ENCODE measurements around the gene UGT1A3. TPM values are rescaled to one million over a fixed set of nuclear protein-coding genes. Genes with fewer than 3 reads are reported as not detected.

The UGT1A3 gene
- total and polyA plus RNA-seq, 4 donors, result 7.0 to 61.6 (median 18.2) TPM; not detected in 1

DNA sequence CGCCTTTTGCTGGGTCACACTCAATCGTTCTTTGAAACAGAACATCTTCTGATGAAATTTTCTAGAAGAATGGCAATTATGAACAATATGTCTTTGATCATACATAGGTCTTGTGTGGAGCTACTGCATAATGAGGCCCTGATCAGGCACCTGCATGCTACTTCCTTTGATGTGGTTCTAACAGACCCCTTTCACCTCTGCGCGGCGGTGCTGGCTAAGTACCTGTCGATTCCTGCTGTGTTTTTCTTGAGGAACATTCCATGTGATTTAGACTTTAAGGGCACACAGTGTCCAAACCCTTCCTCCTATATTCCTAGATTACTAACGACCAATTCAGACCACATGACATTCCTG lies 15.6 kb upstream of the UGT1A3 start:
- peaks cover 13 to 33% (median 20%) of the 10 kb centered on the region in 4 donors for H3K4me1 ChIP-seq (ENCODE audit: control insufficient read depth in 4 of 4, insufficient read depth in 4 of 4, low read length in 3 of 4)
- DNase-seq (ENCODE audit: low spot score), result no peak
- no peaks in the 10 kb centered on the region for H3K9me3 ChIP-seq (ENCODE audit: control insufficient read depth in 4 of 4, low read length in 3 of 4)
- 87% methylated on average over 7 of the region's 7 CpGs for WGBS
- H3K9ac ChIP-seq (ENCODE audit: low read depth in 1 of 2, low read length in 2 of 2), result no peak overlapping the region
- no peak for TF ChIP-seq JUND (IDR thresholded peaks at IDR 0.05)
- TF ChIP-seq YY1 (IDR thresholded peaks at IDR 0.05), result no peak
- no peak for TF ChIP-seq HNF4A (conservative IDR thresholded peaks at IDR 0.05)
- TF ChIP-seq, protein P1, sequence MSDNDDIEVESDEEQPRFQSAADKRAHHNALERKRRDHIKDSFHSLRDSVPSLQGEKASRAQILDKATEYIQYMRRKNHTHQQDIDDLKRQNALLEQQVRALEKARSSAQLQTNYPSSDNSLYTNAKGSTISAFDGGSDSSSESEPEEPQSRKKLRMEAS (IDR thresholded peaks at IDR 0.05), result no peak
- TF ChIP-seq NR2F2 (IDR thresholded peaks at IDR 0.05), result no peak
- no peak for TF ChIP-seq EGR1 (IDR thresholded peaks at IDR 0.05; ENCODE audit: low read depth in 2 of 2)
- TF ChIP-seq, protein P2, sequence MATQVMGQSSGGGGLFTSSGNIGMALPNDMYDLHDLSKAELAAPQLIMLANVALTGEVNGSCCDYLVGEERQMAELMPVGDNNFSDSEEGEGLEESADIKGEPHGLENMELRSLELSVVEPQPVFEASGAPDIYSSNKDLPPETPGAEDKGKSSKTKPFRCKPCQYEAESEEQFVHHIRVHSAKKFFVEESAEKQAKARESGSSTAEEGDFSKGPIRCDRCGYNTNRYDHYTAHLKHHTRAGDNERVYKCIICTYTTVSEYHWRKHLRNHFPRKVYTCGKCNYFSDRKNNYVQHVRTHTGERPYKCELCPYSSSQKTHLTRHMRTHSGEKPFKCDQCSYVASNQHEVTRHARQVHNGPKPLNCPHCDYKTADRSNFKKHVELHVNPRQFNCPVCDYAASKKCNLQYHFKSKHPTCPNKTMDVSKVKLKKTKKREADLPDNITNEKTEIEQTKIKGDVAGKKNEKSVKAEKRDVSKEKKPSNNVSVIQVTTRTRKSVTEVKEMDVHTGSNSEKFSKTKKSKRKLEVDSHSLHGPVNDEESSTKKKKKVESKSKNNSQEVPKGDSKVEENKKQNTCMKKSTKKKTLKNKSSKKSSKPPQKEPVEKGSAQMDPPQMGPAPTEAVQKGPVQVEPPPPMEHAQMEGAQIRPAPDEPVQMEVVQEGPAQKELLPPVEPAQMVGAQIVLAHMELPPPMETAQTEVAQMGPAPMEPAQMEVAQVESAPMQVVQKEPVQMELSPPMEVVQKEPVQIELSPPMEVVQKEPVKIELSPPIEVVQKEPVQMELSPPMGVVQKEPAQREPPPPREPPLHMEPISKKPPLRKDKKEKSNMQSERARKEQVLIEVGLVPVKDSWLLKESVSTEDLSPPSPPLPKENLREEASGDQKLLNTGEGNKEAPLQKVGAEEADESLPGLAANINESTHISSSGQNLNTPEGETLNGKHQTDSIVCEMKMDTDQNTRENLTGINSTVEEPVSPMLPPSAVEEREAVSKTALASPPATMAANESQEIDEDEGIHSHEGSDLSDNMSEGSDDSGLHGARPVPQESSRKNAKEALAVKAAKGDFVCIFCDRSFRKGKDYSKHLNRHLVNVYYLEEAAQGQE (IDR thresholded peaks at IDR 0.05), result no peak
- no peak for TF ChIP-seq SP1 (IDR thresholded peaks at IDR 0.05)
- TF ChIP-seq GABPA (IDR thresholded peaks at IDR 0.05 in 1 of 2, conservative IDR thresholded peaks at IDR 0.05 in 1 of 2), result no peak
- TF ChIP-seq TAF1 (conservative IDR thresholded peaks at IDR 0.05), result no peak
- no peak for TF ChIP-seq RAD21 (IDR thresholded peaks at IDR 0.05)
- no peak for TF ChIP-seq FOXA2 (IDR thresholded peaks at IDR 0.05)
- TF ChIP-seq ATF3 (IDR thresholded peaks at IDR 0.05), result no peak
- TF ChIP-seq RXRA (IDR thresholded peaks at IDR 0.05), result no peak
- no peak for TF ChIP-seq FOXA1 (IDR thresholded peaks at IDR 0.05)
- TF ChIP-seq, protein P3, sequence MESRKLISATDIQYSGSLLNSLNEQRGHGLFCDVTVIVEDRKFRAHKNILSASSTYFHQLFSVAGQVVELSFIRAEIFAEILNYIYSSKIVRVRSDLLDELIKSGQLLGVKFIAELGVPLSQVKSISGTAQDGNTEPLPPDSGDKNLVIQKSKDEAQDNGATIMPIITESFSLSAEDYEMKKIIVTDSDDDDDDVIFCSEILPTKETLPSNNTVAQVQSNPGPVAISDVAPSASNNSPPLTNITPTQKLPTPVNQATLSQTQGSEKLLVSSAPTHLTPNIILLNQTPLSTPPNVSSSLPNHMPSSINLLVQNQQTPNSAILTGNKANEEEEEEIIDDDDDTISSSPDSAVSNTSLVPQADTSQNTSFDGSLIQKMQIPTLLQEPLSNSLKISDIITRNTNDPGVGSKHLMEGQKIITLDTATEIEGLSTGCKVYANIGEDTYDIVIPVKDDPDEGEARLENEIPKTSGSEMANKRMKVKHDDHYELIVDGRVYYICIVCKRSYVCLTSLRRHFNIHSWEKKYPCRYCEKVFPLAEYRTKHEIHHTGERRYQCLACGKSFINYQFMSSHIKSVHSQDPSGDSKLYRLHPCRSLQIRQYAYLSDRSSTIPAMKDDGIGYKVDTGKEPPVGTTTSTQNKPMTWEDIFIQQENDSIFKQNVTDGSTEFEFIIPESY (IDR thresholded peaks at IDR 0.05), result no peak
- TF ChIP-seq, protein P4, sequence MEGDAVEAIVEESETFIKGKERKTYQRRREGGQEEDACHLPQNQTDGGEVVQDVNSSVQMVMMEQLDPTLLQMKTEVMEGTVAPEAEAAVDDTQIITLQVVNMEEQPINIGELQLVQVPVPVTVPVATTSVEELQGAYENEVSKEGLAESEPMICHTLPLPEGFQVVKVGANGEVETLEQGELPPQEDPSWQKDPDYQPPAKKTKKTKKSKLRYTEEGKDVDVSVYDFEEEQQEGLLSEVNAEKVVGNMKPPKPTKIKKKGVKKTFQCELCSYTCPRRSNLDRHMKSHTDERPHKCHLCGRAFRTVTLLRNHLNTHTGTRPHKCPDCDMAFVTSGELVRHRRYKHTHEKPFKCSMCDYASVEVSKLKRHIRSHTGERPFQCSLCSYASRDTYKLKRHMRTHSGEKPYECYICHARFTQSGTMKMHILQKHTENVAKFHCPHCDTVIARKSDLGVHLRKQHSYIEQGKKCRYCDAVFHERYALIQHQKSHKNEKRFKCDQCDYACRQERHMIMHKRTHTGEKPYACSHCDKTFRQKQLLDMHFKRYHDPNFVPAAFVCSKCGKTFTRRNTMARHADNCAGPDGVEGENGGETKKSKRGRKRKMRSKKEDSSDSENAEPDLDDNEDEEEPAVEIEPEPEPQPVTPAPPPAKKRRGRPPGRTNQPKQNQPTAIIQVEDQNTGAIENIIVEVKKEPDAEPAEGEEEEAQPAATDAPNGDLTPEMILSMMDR (IDR thresholded peaks at IDR 0.05; ENCODE audit: low read depth, low read length, missing input control), result no peak
- TF ChIP-seq HNF4G (IDR thresholded peaks at IDR 0.05), result no peak
- no peak overlapping the region for H3K27ac ChIP-seq (ENCODE audit: low read depth in 1 of 2, low read length in 2 of 2)
- H3K36me3 ChIP-seq (ENCODE audit: control insufficient read depth in 4 of 4, insufficient read depth in 3 of 4, low read depth in 1 of 4, low read length in 3 of 4), result no peaks in the 10 kb centered on the region
- H3K27me3 ChIP-seq (ENCODE audit: control insufficient read depth in 4 of 4, insufficient read depth in 4 of 4, low read length in 3 of 4), result no peaks in the 10 kb centered on the region
- no peak overlapping the region for H3K4me3 ChIP-seq (ENCODE audit: low read depth in 1 of 3, low read length in 3 of 3)

Measured in liver (tissue), 9 donors.